Measurements from ENCODE around the gene PGS1. TPM values are rescaled to one million over a fixed set of nuclear protein-coding genes. Genes with fewer than 3 reads are reported as not detected.
"Not testable (repeated sequence)": the region's sequence is repeated elsewhere in the genome, so short reads cannot be mapped to it uniquely, and the experiment has no call there.

PGS1 gene
- total RNA-seq, 1 donor from 2014 or later = 26.4 TPM

DNA sequence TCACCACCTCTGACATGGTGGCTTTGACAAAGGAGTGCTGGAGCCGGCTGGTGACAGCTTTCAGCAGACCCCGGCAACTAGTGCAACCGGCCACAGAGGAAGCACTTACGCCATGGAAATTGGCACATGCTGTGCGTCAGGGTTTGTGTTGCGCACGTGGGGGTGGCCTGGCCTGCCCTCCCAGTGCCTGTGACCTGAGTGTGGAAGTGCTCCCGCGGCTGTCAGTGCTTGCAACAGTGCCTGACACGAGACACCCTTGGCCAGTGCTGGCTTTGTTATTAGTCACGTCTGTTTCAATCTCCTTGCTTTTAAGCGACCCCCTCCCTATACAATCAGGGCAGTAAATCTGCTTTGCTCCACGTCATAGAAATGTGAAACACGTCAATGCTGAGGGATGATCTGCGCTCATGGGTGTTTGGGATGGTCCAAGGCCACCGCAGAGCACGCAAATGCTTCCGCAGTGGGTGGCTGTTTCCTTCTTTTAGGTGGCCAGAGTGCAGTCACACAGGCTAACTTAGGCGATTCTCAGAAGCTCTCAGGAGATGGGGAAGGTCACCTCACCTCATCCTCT is 64.3 kb downstream of the PGS1 start:
- DNase-seq (ENCODE audit: low read depth in 2 of 2) = peak in 1 of 2 donors; percentile 95

DNA sequence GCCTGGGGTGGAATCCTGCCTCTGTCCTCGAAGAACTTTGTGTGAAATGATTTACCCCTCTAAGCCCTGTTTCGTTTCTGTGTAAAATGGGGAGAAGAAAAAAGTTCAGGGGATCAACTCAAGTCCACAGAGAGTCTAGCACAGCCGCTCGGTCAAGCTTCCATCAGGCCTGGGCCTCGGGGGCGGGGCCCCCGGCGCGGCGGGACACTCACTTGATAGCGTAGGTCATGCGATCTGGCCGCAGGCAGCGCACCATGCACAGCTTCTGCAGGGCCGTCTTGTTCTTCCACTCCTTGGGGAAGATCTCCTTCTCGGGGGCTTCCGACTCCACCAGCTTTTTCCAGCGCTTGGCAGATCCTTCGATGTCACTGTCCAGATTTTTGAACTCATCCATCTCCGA is 65.9 kb downstream of the PGS1 start:
- no peak for DNase-seq (ENCODE audit: low read depth in 2 of 2)

DNA sequence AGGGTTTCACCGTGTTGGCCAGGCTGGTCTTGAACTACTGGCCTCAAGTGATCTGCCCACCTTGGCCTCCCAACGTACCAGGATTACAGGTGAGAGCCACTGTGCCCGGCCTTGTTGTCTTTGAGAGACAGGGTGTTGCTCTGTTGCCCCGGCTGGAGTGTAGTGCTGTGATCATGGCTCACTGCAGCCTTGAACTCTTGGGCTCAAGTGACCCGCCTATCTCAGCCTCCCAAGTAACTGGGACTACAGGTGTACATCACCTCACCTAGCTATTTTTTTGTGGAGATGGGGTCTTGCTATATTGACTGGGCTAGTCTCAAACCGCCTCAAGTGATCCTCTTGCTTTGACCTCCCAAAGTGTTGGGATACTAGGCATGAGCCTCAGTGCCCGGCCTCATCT is 68.4 kb downstream of the PGS1 start:
- no peak for DNase-seq (ENCODE audit: low read depth in 2 of 2)

DNA sequence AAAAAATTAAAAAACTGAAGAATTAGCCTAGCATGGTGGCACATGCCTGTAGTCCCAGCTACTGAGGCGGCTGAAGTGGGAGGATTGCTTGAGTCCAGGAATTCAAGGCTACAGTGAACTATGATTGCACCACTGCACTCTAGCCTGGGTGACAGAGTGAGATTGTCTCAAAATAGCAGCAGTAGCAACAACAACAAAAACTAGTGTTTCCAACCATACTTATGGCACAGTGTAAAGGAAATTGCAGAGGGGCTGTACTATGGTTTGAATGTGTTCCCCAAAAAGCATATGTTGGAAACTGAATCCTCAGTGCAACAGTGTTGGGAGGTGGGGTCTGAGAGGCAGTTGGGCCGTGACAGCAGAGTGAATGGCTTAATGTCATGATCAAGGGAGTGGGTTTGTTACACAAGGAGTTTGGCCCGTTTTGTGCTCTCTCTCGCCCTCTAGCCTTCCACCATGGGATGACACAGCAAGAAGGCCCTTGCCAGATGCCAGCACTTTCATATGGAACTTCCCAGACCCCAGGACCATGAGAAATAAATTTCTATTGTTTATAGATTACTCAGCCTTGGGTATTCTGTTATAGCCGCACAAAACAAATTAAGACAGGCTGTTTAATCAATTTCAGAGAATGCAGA is 70.0 kb downstream of the PGS1 start:
- DNase-seq (ENCODE audit: low read depth in 2 of 2) = no peak

DNA sequence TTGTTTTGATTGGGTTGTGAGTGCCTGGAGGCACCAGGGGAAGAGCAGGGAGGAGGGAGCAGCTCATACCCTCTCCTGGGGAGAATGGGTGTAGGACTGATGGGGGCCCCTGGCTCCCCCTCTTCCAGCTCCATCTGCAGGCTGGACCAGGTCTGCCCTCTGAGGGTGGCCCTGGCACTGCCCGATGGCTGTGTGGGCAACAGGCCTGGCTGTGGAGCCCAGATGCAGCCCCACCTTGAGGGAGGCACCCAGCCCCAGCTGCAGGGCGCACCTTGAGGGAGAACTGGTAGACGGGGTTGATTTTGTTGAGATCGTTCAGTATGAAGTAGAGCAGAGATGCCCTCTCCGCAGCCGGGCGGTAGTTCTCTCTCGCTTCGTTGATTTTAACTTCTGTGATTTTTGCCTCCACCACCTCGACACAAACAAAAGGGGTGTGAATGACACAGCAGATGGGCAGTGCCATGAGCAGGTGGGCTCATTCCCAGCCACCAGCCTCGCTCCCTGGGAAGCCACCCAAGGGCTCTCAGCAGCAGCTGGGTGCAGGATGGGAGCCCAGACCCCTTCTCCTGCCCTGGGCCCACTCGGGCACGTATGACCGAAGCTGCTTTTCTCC is 71.6 kb downstream of the PGS1 start:
- no peak for DNase-seq (ENCODE audit: low read depth in 2 of 2)

DNA sequence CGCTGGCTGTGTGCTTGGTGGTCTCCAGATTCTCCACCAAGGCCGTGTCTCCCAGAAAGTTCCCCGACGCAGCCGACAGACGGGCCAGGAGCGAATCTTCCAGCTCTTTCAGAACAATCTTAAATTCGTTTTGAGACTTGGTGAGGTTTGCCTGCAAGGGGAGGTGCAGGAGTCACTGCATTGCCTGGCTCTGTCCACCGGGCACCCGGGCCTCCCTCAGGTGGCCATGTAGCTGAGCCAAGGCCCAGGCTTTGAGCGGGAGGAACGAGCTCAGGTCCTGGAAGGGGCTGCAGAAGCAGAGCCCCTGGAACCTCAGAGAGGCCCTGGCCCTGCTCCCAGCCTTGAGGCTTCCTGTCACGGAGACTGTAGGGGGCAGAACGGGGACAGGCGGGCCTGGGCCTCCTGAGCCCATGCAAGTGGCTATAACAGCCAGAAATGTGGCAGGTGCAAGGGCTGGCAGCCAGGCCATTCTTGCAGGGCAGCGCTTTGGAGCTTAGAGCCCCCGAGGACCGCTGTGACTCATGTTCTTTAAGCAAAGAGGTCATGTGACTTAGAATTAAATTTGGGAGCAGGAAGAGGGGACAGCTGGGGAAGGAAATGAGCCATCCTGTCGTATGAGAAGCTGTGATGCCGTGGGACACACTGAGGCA is 72.4 kb downstream of the PGS1 start:
- DNase-seq (ENCODE audit: low read depth in 2 of 2) = no peak

DNA sequence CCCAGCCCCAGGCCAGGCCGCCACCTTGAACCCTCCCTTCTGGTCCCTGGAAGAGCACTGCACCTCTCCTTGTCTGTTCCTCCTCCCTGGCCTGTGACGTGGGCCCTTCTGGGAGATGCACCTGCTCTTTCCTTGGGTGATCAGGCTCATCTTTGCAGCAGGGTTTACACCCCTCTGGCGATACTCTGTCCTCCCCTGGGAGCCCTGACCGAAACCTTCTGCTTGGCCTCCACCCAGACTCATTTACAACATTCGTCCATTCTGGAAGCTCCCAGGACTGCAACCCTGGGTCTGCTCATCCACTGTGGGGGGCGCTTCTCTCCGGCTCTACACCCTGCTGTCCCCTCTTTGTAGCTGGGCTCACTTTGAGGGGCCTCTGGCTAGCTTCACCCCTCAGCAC is 73.3 kb downstream of the PGS1 start:
- DNase-seq (ENCODE audit: low read depth in 2 of 2) = no peak

DNA sequence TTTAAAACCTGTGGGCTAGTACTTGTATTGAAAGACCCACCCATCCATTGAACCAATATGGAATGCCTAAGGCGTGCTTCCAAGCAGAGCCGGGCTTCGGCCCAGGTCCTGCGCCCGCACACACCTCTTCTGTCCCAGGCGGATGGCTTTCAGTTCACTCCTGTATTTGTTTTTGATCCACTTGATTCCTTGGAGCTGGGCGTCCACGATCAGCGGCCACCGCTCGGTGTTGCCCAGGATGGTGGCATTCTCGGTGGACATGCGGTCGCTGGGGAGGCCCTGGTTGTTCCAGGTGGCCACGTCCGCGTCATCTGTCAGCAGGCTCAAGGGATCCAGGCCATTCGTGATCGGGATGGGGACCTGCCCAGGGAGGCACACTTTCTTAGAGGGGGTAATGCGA is 75.9 kb downstream of the PGS1 start:
- DNase-seq (ENCODE audit: low read depth in 2 of 2) = no peak

DNA sequence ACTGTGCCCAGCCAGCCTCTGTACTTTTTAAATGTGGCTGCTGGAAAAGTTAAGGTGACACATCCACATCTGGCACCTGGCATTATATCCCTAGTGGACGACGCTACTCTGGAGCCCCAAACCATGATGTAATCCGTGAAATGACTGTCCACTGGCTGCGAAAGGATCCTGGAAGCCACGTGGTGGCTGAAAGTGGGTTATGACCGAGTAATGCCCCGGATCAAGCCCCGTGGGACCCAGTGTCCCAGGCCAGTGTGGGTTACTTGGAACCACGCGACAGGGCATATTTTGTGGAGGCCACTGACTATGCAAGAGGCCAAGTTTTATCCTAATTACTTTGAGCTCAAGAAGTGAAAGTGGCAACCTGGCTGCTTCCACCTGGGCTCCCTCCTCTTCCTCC is 79.6 kb downstream of the PGS1 start:
- DNase-seq (ENCODE audit: low read depth in 2 of 2) = no peak

DNA sequence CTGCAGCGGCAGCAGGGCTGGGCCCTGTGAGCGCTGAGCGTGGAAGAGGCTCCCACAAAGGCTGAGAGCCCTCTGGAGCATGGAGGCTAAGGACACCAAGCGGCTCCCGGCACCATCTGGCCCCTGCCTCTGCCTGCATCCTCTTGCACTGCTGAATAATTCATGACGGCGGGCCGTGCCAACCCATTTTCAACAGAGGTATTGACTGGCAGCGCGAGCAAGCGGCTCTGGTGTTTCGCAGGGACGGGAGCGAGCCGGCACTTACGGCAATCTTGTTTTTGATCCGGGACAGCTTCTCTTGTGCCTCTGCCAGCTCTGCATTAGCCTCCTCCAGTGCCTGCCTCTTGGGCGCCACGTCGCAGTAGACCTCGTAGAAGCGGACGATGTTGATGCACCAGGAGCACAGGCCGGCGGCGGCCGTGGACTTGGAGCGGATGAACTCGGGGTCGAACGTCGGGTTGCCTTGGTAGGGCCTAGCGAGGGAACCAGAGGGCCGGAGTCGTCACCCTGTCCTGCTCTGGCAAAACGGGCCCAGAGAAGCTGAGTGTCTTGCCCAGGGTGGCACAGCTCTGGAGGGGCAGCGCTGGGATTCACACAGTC is 80.4 kb downstream of the PGS1 start:
- no peak for DNase-seq (ENCODE audit: low read depth in 2 of 2)

DNA sequence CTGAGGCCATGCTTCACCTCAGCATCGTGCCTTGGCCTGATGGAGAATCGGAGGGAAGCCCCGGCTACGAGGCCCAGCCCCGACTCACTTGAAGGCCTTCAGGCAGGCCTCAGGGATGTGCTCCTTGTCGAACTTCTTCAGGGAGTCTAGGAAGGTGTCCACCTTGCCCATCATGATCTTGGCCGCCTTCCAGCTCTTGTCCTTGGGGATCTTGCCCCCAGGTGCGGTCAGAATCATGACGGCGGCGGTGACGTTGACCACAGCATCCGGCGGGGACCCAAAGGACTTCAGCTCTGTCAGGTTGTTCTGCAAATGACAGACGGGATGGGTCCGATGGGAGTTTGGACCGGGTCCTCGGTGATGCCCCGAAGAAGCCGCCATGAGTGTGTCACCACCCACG is 81.2 kb downstream of the PGS1 start:
- DNase-seq (ENCODE audit: low read depth in 2 of 2) = no peak

DNA sequence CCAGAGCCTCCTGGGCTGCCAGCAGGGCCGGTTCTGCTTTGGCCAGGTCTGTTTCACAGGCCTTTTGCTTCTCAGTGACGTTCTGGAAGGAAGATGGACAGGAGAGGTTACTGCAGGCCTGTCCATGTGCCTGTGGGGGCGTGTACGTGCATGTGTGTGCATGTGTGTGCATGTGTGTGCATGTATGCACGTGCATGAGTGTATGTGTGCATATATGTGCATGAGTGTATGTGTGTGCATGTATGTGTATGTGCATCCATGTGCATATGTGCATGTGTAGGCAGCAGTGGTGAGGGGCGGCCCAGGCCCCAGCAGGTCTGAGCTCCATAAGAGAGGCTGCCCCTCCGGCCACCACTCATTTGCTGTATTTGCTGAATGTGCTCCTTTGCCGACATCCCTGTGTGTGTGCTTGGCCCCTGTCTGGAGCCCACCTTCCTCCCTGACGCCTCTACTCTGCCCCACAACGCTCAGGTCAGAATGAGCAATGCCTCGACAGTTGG is 81.8 kb downstream of the PGS1 start:
- DNase-seq (ENCODE audit: low read depth in 2 of 2) = no peak

DNA sequence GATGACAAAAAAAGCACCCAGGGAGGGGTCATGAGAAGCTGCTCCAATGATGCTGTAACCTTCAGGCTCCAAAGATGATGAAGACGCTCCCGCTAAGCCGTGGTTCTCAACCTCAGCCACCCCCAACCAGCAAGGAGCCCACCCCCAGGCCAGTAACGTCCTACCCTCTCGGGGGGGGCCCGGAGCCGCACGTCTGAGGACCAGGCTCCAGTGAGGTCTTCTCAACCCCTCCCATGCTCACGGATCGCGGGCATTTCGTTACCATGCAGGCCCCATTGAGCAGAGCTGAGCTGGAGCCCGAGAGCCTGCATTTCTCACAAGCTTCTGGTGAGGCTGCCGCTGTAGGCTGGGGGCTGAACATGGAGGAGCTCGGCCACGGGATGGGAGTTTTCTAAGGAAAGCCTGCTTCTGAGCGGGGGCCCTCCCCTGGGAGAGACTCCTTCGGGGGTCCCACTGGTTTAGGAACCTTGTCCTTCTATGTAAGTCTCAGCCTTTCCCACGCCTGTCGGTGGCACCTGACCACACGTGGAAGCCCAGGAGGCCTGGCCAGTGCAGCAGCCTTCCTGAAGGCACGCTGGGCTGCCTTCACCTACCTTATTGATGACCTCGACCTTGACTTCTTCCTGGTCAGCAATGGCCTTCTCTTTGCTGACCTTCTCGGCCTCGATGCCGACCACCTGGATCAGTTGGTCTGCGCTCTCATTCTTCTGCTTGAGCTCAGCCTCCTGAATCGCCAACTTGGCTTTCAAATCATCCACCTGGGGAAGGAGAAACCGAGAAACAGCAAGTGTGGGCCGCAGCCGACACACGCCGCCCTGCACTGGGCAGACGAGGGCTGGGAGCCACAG is 82.7 kb downstream of the PGS1 start:
- DNase-seq (ENCODE audit: low read depth in 2 of 2) = no peak

DNA sequence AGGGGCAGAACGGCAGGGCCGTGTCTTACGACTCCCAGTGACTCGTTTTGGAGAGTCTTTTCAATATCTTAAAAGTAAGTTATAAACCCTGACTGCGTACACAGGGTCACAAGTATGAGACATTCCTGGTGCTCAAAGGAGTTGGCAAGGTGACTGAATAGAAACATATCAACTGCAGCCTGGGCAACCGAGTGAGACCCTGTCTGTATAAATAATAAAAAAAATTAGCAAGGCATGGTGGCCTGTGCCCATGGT is 83.3 kb downstream of the PGS1 start:
- DNase-seq (ENCODE audit: low read depth in 2 of 2) = no peak

DNA sequence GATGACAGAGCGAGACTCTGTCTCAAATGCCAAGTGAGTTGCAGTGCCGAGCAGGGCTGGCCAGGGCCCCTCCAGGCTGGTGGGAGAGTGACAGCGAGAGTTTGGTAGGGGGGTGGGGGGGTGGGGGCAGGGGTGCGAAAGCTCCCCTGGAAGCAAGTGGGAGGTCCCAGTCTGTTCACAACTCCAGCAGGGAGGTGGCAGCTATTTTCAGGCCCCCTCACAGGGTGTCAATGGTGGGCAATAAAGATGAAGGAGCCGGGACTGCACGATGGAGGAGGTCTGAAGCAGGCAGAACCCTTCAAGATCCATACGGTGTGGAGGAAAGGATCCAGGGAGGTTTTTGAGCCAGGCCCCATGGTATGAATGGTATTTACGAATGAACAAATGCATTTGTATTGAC is 83.7 kb downstream of the PGS1 start:
- no peak for DNase-seq (ENCODE audit: low read depth in 2 of 2)

DNA sequence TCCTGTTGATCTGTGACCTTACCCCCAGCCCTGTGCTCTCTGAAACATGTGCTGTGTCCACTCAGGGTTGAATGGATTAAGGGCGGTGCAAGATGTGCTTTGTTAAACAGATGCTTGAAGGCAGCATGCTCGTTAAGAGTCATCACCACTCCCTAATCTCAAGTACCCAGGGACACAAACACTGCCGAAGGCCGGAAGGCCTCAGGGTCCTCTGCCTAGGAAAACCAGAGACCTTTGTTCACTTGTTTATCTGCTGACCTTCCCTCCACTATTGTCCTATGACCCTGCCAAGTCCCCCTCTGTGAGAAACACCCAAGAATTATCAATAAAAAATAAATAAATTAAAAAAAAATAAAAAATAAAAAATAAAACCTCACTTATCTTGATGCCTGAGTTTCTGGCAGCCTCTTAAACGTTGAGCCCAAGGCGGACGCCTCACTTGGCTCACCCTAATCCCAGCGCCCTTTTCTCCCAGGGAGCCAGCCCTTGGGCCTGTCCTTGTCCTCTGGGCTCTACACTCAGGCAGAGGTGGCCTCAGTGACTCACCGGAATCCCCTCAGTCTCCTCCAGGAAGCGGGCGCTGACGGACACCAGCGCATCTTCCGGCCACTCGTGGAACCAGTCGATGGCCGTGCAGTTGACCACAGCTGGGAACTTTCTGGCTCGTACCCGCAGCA is 87.8 kb downstream of the PGS1 start:
- DNase-seq (ENCODE audit: low read depth in 2 of 2) = not testable (repeated sequence)

DNA sequence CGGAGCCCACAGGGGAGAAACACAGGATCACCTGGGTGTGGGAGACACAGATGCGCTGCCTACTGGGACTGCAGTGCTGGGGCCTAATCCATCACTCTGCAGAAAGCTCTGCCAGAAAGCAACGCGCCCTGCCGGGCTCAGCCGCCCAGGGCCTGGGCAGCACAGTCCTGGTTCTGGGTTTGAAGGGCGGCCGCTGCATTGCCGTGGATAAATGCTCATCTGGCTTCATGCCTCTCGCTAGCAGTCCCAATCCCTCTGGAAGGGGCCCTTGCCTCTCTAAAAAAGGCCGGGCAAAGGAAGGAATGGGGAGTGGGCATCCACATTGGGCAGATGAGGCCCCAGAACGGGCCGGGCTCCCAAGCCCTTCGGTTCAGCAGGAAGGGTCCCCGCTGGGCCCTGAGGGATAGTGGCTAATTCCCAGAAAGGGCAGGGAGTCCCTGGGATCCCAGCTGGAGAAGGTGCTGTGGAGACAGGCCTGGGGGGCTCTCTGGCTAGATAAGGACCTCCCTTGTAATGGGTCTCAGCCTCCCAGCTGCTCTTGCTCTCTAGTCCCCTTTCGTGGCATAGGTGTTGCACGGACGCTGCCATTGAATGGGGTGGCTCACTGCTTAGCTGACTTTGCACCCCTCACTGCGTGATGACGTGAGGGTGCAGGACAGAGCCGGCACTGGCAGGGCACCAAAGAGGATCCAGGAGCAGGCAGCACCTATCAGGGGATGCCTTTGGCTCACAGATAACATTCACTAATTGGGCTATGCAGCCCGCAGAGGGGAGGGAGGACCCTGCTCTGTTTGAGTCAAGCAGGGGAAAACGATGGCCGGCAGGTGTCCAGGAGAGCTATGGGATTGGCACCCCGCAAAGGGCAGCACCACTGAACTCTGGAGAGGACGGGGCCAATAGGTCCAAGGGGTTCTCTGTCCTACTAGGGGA is 88.6 kb downstream of the PGS1 start:
- no peak for DNase-seq (ENCODE audit: low read depth in 2 of 2)

DNA sequence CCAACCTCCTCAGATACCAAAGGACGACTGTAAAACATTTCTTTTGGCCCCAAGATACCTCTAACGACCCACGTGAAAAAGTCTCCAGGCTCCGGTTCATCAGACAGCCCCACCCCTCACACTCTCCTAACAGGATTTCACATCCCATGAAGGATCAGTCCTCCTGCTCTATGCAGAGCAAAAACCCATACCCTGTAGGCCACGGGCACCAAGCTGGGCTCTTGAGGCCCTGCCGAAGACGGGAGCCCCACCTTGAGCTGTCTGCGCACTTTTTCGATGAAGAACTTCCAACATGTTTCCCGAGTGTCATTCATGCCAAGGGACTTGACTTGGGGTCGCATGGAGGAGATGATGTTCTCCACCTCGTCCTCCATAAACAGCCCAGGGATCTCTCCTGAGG is 89.9 kb downstream of the PGS1 start:
- no peak for DNase-seq (ENCODE audit: low read depth in 2 of 2)

DNA sequence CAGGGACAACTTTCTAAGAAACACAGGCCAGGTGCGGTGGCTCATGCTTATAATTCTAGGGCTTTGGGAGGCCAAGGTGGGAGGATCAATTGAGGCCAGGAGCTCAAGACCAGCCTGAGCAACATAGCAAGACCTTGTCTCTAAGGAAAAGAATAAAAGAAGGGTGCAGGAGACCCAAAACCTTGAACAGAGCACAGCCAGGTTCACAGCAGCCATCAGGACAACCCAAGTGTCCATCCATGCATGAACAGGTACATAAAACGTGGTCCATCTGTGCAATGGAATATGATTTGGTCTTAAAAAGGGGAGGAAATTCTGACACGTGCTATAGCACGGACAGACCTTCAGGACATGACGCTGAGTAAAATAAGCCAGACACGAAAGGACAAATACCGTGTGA is 91.0 kb downstream of the PGS1 start:
- DNase-seq (ENCODE audit: low read depth in 2 of 2) = no peak

DNA sequence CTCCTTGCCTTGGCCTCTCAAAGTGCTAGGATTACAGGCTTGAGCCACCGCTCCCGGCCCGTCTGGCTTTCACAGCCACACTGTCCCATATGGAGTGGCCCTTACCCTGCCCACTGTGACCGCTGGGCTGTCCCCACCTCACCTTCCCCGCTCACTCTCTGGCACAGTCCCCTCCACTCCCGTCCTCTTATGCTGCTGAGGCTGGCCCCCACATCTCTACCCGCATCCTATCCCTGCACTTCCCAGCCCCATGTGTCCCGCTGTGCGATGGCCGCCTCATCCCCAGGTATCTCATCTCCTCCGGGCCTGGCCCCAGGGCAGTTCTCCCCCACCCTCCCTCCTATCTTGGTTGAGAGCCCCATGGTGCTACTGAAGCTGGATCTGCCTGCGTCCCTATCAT is 93.2 kb downstream of the PGS1 start:
- no peak for DNase-seq (ENCODE audit: low read depth in 2 of 2)
